GM21447 (cell line): Measurements from ENCODE around the gene OR2D3.
"Not testable (repeated sequence)": the region's sequence is repeated elsewhere in the genome, so short reads cannot be mapped to it uniquely, and the experiment has no call there.

Experiments
- ATAC-seq: cut with Tn5 transposase; IDR thresholded peaks from one replicate; pipeline ENCODE4 v1.9.1; 2021; ENCODE audit not compliant: unreplicated experiment

The OR2D3 gene

GRCh38 chr11:6927030-6927617 is 6.3 kb downstream of the OR2D3 start:
- ATAC-seq = peak; percentile 61

- no peak for ATAC-seq
Observed at GRCh38 chr11:6928916-6929315, 8.1 kb downstream of the OR2D3 start.

DNA sequence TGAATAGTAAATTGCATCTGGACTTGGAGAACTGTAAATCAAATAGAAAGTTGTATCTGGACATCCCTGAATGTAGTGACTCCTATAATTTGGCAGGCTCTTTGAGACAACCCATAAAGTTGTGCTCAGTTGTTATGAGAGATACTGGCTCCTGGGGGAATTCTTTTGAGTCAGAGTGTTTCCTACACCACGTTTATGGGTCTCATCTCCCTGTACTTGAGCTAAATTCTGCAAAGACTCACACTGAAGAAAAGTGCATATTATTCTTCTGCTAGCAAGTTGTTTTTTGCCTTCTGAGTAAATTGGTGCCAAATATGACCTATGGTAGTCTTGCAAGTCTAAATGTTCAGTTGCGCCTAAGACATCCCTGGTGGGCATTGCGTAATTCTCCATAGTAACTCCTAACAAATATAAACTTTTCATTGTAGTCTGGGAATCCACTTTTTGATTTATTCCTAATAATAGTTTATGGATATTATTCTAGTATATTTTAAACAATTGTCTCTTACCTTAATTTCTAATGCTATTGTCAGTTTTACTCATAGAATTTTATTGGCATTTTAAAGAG is 10.4 kb downstream of the OR2D3 start:
- no peak for ATAC-seq

- no peak for ATAC-seq
Observed at GRCh38 chr11:6932145-6932544, 11.3 kb downstream of the OR2D3 start.

- no peak for ATAC-seq
Observed at GRCh38 chr11:6941970-6942369, 21.2 kb downstream of the OR2D3 start.

GRCh38 chr11:6943131-6943530 is 22.3 kb downstream of the OR2D3 start:
- no peak for ATAC-seq

GRCh38 chr11:6954248-6954647 is 33.4 kb downstream of the OR2D3 start:
- not testable (repeated sequence) for ATAC-seq

- ATAC-seq = no peak
Observed at GRCh38 chr11:6962141-6962540, 41.3 kb downstream of the OR2D3 start.

- no peak for ATAC-seq
Observed at GRCh38 chr11:6962673-6963072, 41.9 kb downstream of the OR2D3 start.

- ATAC-seq = no peak
Observed at GRCh38 chr11:6968816-6969215, 48.0 kb downstream of the OR2D3 start.

DNA sequence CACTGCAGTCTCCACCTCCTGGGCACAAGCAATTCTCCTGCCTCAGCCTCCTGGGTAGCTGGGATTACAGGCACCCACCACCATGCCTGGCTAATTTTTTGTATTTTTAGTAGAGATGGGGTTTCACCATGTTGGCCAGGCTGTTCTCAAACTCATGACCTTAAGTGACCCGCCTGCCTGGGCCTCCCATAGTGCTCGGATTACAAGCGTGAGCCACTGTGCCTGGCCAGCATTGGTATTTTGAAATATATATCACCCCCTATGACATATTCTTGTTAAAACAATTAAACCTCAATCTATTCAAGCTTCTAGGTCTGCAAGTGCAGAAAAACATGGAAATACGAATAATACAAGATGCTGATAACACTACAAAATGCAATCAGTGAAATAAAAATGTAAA is 49.1 kb downstream of the OR2D3 start:
- ATAC-seq = not testable (repeated sequence)
